Endothelial cell of umbilical vein (primary cell): ENCODE measurements around the gene UGT3A2. TPM values are rescaled to one million over a fixed set of nuclear protein-coding genes. Genes with fewer than 3 reads are reported as not detected.

Experiments
- BruUV-seq: library from RNA; stranded (reverse); fragments of 400-500 nt; replicated peaks from 2 replicates; lab custom pipeline; 2021; lab: Mats Ljungman, UMichigan
- CTCF ChIA-PET: fragments of 300-600, 350-600 bp; sonication (Branson Sonifier 250); formaldehyde crosslinking; loops from one replicate; lab custom pipeline; 2021; ENCODE audit warnings: antibody characterized with exemption, inconsistent platforms; lab: Charles Lee
- POLR2A ChIA-PET: fragments of 300-600, 350-600 bp; sonication (Branson Sonifier 250); formaldehyde crosslinking; loops from one replicate; lab custom pipeline; 2021; ENCODE audit warnings: antibody characterized with exemption, inconsistent platforms; lab: Charles Lee
- DNase-seq: peaks from one replicate; pipeline ENCODE4 v3.0.0-alpha.2; 2011; ENCODE audit warnings: low read depth, low spot score
- FAIRE-seq: peaks from 2 replicates; lab custom pipeline; 2011; peaks lifted over from hg19 to GRCh38; lab: Jason Lieb, UNC
- H2AFZ ChIP-seq: 2 replicates; pipeline ENCODE4 v1.6.0; 2012; ENCODE audit warnings: low read depth, low read length, control low read depth, inconsistent platforms
- H3K27ac ChIP-seq: 2 replicates; pipeline ENCODE4 v1.5.1; 2011; ENCODE audit warnings: low read depth, mild to moderate bottlenecking, control low read depth, low read length, moderate library complexity; ENCODE audit not compliant: insufficient read depth
- H3K27me3 ChIP-seq, 2 experiments: 2 replicates each; pipeline versions ENCODE4 v1.6.0 to v1.6.1; 2011; ENCODE audit warnings: low read length in 2 of 2, mixed read lengths in 1 of 2; ENCODE audit not compliant: control insufficient read depth in 2 of 2, insufficient read depth in 2 of 2
- H3K36me3 ChIP-seq, 2 experiments: 2 replicates in 1 of 2; 3 replicates in 1 of 2; pipeline ENCODE4 v1.5.1; 2011; ENCODE audit warnings: low read length in 2 of 2, mild to moderate bottlenecking in 1 of 2, moderate library complexity in 1 of 2; ENCODE audit not compliant: control insufficient read depth in 2 of 2, insufficient read depth in 2 of 2; ENCODE audit errors: extremely low read depth in 1 of 2
- H3K4me1 ChIP-seq: 3 replicates; pipeline ENCODE4 v1.5.1; 2011; ENCODE audit warnings: mild to moderate bottlenecking, low read length; ENCODE audit not compliant: control insufficient read depth, insufficient read depth; ENCODE audit errors: extremely low read depth
- H3K4me2 ChIP-seq: 2 replicates; pipeline ENCODE4 v1.6.1; 2011; ENCODE audit warnings: low read length, control low read depth, mixed read lengths; ENCODE audit not compliant: insufficient read depth
- H3K4me3 ChIP-seq, 3 experiments: fragments of 200-600 bp in 1 of 3; sonication (generic), shearing (Covaris generic) in 1 of 3; replicated peaks in 1 of 3; 2 replicates each; pipeline ENCODE4 v1.5.1; 2011 to 2016; ENCODE audit warnings: control low read depth in 3 of 3, low read length in 3 of 3, mild to moderate bottlenecking in 2 of 3, inconsistent platforms in 1 of 3, low read depth in 1 of 3, moderate library complexity in 1 of 3; ENCODE audit not compliant: insufficient read depth in 1 of 3
- H3K79me2 ChIP-seq: 2 replicates; pipeline ENCODE4 v1.6.0; 2012; ENCODE audit warnings: low read length, inconsistent platforms; ENCODE audit not compliant: control insufficient read depth, insufficient read depth
- H3K9ac ChIP-seq: replicated peaks from 2 replicates; pipeline ENCODE3; 2011; ENCODE audit warnings: low read length, control low read depth; ENCODE audit not compliant: insufficient read depth; ENCODE audit errors: extremely low read depth
- H3K9me1 ChIP-seq: replicated peaks from 3 replicates; pipeline ENCODE4 v1.6.0; 2011; ENCODE audit warnings: mild to moderate bottlenecking, low read length; ENCODE audit not compliant: control insufficient read depth, insufficient read depth; ENCODE audit errors: extremely low read depth
- H3K9me3 ChIP-seq: replicated peaks from 2 replicates; pipeline ENCODE4 v1.5.1; 2012; ENCODE audit warnings: low read length, inconsistent platforms; ENCODE audit not compliant: control insufficient read depth, insufficient read depth
- H4K20me1 ChIP-seq: replicated peaks from 2 replicates; pipeline ENCODE3; 2011; ENCODE audit warnings: mild to moderate bottlenecking, low read length; ENCODE audit not compliant: control insufficient read depth, insufficient read depth; ENCODE audit errors: extremely low read depth
- GATA2 ChIP-seq: IDR thresholded peaks from 2 replicates; pipeline ENCODE4 v1.7.0; 2011; ENCODE audit warnings: low read depth, mild to moderate bottlenecking, moderate library complexity, mixed read lengths, low read length; ENCODE audit not compliant: insufficient read length, insufficient read depth
- JUN ChIP-seq: IDR thresholded peaks from 2 replicates; pipeline ENCODE4 v1.6.1; 2011; ENCODE audit warnings: borderline replicate concordance, low read depth; ENCODE audit not compliant: insufficient read length, insufficient read depth
- MYC ChIP-seq: IDR thresholded peaks from one replicate; pipeline ENCODE4 v1.6.1; 2011; ENCODE audit warnings: mild to moderate bottlenecking, low read depth, low read length
- POLR2AphosphoS5 ChIP-seq: IDR thresholded peaks from 2 replicates; pipeline ENCODE4 v1.6.1; 2012; ENCODE audit warnings: low read depth, mild to moderate bottlenecking, control low read depth, low read length, moderate library complexity; ENCODE audit not compliant: insufficient read depth
- dilution Hi-C: fragments of 300-500 bp; cut with MboI; formaldehyde crosslinking; loops from one replicate; pipeline ENCODE4 v1.15.0; 2019; ENCODE audit warnings: low sequenced_read_pairs; ENCODE audit not compliant: extremely low pct_ligation_motif_present
- intact Hi-C: fragments of 100-400 bp; cut with micrococcal nuclease; formaldehyde crosslinking; loops from one replicate; pipeline ENCODE4 v1.10.0; 2022
- polyA plus RNA-seq, 4 experiments: library from polyadenylated mRNA; depleted of rRNA in 3 of 4; stranded (reverse) in 3 of 4; unstranded in 1 of 4; fragments of >200 nt; gene quantifications; 2 replicates each; pipeline versions ENCODE4 v1.2.1 to v1.2.3, GENCODE V29; 2011 to 2012; ENCODE audit warnings: missing spikeins in 1 of 4
- total RNA-seq: library from RNA; stranded (reverse); gene quantifications from 2 replicates; pipeline ENCODE4 v1.2.3, GENCODE V29; 2021
- TF ChIP-seq, protein P1 (sequence below), 2 donors: IDR thresholded peaks; 1 replicate in 1 of 2; 2 replicates in 1 of 2; pipeline ENCODE4 v1.5.1; 2011; ENCODE audit warnings: low read length in 2 of 2, mild to moderate bottlenecking in 2 of 2, moderate library complexity in 2 of 2, control low read depth in 1 of 2, inconsistent platforms in 1 of 2, low read depth in 1 of 2; ENCODE audit not compliant: insufficient read depth in 1 of 2; ENCODE audit errors: extremely low read depth in 1 of 2

Gene UGT3A2
- total and polyA plus RNA-seq, 2 donors (not counting 3 experiments of a cell fraction or from before 2014, with no cell fraction given): not detected

DNA sequence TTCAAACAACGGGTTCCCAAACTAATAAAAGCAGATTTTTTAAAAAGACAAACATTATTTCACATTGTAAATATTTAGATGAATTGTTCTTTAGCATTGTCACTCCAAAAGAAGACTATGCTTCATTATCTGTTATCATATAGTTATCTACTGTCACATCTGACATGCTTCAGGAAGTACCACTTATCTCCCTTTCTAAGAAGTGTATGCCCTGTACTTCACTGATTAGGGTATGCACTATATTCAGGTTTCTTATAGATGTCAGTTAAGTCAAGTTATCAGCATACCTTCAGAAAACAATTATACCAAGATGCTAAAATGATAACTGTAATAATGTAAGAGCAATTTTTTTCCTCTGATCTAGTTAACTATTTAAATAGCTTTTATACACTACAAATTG lies 44.6 kb upstream of the UGT3A2 start:
- Histone ChIP-seq H3K9me1 (peaks cover 2% of the 10 kb centered on the region), H3K4me2 (no peak overlapping the region), H2AFZ (no peak overlapping the region), H3K4me1 (no peaks in the 10 kb centered on the region), H3K36me3 (no peaks in the 10 kb centered on the region), H3K4me3 (no peak overlapping the region), H4K20me1 (no peaks in the 10 kb centered on the region), H3K9me3 (no peaks in the 10 kb centered on the region), H3K27me3 (no peaks in the 10 kb centered on the region), H3K79me2 (no peaks in the 10 kb centered on the region), H3K27ac (no peak overlapping the region), H3K9ac (no peak overlapping the region)
- BruUV-seq: no TSS peak
- FAIRE-seq: no peak
- dilution Hi-C loops (no loop called here), intact Hi-C loops (no loop called here)
- POLR2A ChIA-PET: no interaction called here
- CTCF ChIA-PET: interaction anchor here (0.9 to 2.3 kb wide), 2 partner anchors 32 to 58 kb away, joined by 3 to 7 read pairs; no protein-coding TSS in a partner anchor
- no peak for DNase-seq
- TF ChIP-seq POLR2AphosphoS5 (no peak), JUN (no peak), GATA2 (no peak), MYC (no peak)
- TF ChIP-seq, protein P1, sequence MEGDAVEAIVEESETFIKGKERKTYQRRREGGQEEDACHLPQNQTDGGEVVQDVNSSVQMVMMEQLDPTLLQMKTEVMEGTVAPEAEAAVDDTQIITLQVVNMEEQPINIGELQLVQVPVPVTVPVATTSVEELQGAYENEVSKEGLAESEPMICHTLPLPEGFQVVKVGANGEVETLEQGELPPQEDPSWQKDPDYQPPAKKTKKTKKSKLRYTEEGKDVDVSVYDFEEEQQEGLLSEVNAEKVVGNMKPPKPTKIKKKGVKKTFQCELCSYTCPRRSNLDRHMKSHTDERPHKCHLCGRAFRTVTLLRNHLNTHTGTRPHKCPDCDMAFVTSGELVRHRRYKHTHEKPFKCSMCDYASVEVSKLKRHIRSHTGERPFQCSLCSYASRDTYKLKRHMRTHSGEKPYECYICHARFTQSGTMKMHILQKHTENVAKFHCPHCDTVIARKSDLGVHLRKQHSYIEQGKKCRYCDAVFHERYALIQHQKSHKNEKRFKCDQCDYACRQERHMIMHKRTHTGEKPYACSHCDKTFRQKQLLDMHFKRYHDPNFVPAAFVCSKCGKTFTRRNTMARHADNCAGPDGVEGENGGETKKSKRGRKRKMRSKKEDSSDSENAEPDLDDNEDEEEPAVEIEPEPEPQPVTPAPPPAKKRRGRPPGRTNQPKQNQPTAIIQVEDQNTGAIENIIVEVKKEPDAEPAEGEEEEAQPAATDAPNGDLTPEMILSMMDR (IDR thresholded peaks at IDR 0.05; ENCODE audit: extremely low read depth in 1 of 2, insufficient read depth in 1 of 2, low read depth in 1 of 2, low read length in 2 of 2): no peak
